Epidermal melanocyte (primary cell): ENCODE measurements around the gene WBP2.
"Not testable (repeated sequence)": the region's sequence is repeated elsewhere in the genome, so short reads cannot be mapped to it uniquely, and the experiment has no call there.

ENCODE experiments used
- DNase-seq: peaks from one replicate; pipeline ENCODE4 v3.0.0; 2011; ENCODE audit warnings: low spot score; ENCODE audit not compliant: insufficient read length

WBP2 gene

DNA sequence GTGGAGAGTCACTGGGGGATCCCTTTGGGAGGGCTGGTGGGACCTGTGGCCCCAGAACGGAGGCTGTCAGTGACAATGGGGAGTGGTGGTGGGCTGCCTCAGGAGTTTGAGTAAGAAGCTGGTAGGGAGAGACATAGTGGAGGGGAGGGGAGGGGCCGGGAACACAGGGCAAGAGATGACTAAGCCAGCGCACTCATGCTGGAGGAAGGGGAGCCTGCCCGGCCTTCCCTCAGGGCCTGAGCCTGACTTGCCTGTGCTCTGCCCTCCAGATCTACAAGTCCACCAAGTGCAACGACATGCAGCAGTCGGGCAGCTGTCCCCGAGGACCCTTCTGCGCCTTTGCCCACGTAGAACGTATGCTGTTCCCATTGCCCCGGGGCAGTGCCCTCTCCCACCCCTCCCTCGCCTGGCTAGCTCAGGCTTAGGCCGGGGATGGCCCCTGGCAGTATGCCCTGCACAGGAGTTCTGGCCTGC is 40.2 kb downstream of the WBP2 start:
- DNase-seq, result no peak

- DNase-seq, result no peak
Observed at GRCh38 chr17:75814021-75814395, 41.1 kb downstream of the WBP2 start.

- DNase-seq, result no peak
Observed at GRCh38 chr17:75813081-75814020, 41.8 kb downstream of the WBP2 start.

- DNase-seq, result no peak
Observed at GRCh38 chr17:75812096-75813013, 42.8 kb downstream of the WBP2 start.

DNA sequence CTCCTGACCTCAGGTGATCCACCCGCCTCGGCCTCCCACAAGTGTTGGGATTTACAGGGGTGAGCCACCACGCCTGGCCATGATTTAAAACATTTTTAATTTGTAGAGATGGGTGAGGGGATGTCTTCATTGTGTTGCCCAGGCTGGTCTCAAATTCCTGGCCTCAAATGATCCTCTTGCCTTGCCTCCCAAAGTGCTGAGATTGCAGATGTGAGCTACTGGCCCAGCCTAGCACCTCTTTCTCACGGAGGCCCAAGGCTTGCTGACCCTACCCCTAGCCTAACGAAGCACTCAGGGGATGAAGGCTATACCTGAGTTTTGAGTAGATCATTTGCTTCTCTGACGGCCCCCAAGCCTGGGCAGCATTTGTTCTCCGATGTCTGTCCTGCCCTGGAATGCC is 44.0 kb downstream of the WBP2 start:
- no peak for DNase-seq

- DNase-seq, result not testable (repeated sequence)
Observed at GRCh38 chr17:75810756-75811155, 44.4 kb downstream of the WBP2 start.

DNA sequence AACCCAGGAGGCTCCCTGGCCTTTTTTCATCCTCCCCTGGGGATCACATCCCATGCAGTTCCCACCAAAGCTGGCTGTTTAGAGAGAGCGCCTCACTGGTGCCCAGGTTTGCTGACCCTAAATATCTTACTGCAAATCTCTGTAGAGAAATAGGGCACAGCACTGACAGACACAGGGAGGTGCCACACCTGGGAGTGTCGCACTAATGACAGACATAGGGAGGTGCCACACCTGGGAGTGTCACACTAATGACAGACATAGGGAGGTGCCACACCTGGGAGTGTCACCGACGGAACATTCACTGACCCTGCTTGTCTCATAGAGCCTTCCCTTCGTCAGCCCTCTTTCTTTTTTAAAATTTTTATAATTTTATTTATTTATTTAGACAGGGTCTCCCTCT is 44.9 kb downstream of the WBP2 start:
- no peak for DNase-seq

DNA sequence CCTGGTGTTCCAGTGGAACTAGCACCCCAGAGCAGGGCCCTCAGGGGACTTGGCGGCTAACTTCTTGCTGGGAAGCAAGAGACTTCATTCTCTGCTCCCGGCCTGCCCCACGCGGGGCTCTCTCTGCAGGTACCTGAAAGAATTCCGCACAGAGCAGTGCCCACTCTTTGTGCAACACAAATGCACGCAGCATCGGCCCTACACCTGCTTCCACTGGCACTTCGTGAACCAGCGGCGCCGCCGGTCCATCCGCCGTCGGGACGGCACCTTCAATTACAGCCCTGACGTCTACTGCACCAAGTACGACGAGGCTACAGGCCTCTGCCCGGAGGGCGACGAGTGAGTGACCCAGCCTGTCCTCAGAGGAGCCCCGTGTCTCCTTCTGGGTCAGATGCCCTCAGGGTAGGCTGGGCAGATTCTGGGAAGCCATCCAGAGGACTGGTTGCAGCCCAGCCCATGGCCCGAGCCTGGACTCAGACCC is 45.5 kb downstream of the WBP2 start:
- no peak for DNase-seq

DNA sequence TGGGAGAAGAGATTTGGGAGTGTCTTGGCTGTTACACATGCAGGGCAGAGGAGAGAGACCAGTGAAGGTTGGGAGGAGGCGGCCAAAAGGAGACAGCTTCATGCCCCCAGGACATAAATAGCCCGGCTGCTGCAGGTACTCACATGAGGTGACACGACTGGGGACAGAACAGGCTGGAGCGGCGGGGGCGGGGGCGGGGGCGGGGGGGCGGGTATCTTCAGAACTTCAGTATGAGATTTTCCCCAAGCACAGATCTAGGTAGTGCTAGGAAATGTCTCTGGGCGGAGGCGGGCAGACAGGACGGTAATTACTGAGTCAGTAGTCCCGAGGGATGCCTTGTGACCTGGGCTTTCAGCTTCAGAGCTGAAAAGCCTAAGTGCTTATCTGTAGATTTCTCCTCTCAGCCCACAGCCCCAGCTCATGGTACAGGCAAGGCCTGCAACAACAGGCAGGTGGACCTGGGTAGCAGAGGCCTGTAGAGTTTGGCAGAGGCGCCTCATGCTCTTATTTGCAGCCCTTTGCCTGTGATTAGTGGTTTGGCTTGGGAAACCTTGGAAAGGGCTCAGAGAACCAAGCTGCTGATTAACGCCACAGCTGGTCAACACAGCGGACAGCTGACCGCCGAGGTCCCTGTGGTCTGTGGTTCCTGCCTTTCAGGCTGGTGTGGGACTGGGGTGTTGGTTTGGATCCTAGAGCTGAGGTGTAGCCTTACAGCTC is 46.1 kb downstream of the WBP2 start:
- DNase-seq, result no peak

DNA sequence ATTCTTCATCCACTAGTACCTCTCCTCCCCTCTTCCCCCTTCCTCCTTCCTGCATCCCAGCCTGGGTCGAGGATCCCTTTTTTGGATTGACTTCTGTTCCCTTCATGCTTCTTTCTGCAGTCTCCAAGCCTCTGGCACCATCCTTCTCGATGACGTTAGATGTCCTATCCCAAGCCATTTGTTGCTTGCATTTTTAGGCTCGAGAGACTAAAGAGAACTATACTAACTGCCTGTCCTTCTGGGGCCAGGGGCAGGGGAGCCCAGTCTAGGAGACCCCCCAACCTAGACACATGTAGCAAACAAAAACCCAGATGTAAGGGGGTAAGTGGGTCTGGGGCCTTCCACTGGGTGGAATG is 46.6 kb downstream of the WBP2 start:
- no peak for DNase-seq

GRCh38 chr17:75807861-75808260 is 47.3 kb downstream of the WBP2 start:
- DNase-seq, result no peak

- no peak for DNase-seq
Observed at GRCh38 chr17:75806822-75807500, 48.2 kb downstream of the WBP2 start.

DNA sequence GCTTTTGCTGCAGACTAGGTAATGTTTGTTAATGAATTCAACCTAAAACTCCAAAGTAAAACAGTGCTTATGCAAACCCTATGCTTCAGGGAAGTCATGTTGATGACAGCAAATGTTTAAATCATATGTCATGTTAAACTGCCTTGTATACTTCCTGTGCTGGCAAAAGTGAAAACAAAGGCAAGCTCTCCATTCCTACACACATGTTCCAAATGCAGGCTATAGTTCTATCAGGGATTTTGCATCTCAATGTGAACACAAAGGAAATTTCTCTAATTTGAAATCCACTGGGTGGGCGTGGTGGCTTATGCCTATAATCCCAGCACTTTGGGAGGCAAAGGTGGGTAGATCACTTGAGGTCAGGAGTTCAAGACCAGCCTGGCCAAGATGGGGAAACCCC is 51.3 kb downstream of the WBP2 start:
- no peak for DNase-seq

- no peak for DNase-seq
Observed at GRCh38 chr17:75799402-75799801, 55.7 kb downstream of the WBP2 start.

- DNase-seq, result no peak
Observed at GRCh38 chr17:75795820-75796607, 59.1 kb downstream of the WBP2 start.
